ENCODE data around the gene TWIST1.

Gene TWIST1

DNA sequence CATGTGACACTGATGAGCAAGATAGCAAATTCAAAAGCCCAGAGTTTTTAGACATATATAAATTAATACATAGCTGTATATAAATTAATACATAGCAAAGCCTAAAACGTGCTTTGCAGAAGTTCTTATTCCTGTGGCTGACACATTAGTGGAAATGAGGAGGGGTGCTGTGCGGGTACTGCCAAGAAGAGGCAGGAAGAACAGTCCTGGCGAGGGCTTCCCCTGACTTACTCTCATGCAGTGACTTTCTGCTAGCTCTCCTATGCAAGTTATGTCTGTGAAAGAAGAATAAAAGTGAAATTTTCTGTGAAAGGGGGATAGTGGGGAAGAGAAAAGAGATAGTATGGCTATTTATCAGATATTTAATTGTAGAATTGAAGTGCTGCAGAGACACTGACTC lies 27.6 kb downstream of the TWIST1 start:
- Histone ChIP-seq H2AFZ (ENCODE audit: low read depth, low read length) (no peak overlapping the region), H4K20me1 (ENCODE audit: insufficient read depth, low read length) (no peaks in the 10 kb centered on the region), H3K4me3 (ENCODE audit: low read depth in 1 of 2, low read length in 2 of 2) (no peak overlapping the region), H3K9ac (ENCODE audit: low read depth, low read length) (no peak overlapping the region), H3K36me3 (ENCODE audit: insufficient read depth, low read length) (no peaks in the 10 kb centered on the region), H3K4me2 (ENCODE audit: insufficient read depth, low read length) (no peak overlapping the region), H3K27me3 (ENCODE audit: insufficient read depth, low read length, poor library complexity) (no peaks in the 10 kb centered on the region), H3K79me2 (ENCODE audit: insufficient read depth, low read length) (no peaks in the 10 kb centered on the region), H3K4me1 (ENCODE audit: insufficient read depth, low read length) (no peaks in the 10 kb centered on the region), H3K9me3 (ENCODE audit: insufficient read depth, low read length, severe bottlenecking) (no peaks in the 10 kb centered on the region), H3K27ac (ENCODE audit: low read length) (no peak overlapping the region)
- DNase-seq (no peak), ATAC-seq (ENCODE audit: insufficient read depth, low read depth) (no peak)
- TF ChIP-seq EZH2 (IDR thresholded peaks at IDR 0.05; ENCODE audit: borderline replicate concordance, low read depth, low read length, severe bottlenecking): no peak

- no peak overlapping the region for H3K27ac ChIP-seq (ENCODE audit: low read length)
- TF ChIP-seq EZH2 (IDR thresholded peaks at IDR 0.05; ENCODE audit: borderline replicate concordance, low read depth, low read length, severe bottlenecking): no peak
- TF ChIP-seq, protein P1, sequence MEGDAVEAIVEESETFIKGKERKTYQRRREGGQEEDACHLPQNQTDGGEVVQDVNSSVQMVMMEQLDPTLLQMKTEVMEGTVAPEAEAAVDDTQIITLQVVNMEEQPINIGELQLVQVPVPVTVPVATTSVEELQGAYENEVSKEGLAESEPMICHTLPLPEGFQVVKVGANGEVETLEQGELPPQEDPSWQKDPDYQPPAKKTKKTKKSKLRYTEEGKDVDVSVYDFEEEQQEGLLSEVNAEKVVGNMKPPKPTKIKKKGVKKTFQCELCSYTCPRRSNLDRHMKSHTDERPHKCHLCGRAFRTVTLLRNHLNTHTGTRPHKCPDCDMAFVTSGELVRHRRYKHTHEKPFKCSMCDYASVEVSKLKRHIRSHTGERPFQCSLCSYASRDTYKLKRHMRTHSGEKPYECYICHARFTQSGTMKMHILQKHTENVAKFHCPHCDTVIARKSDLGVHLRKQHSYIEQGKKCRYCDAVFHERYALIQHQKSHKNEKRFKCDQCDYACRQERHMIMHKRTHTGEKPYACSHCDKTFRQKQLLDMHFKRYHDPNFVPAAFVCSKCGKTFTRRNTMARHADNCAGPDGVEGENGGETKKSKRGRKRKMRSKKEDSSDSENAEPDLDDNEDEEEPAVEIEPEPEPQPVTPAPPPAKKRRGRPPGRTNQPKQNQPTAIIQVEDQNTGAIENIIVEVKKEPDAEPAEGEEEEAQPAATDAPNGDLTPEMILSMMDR (IDR thresholded peaks at IDR 0.05; ENCODE audit: borderline replicate concordance, extremely low read depth, low read length, poor library complexity, severe bottlenecking): no peak
- H3K27me3 ChIP-seq (ENCODE audit: insufficient read depth, low read length, poor library complexity): no peaks in the 10 kb centered on the region
- no peak overlapping the region for H3K4me2 ChIP-seq (ENCODE audit: insufficient read depth, low read length)
- no peaks in the 10 kb centered on the region for H3K9me3 ChIP-seq (ENCODE audit: insufficient read depth, low read length, severe bottlenecking)
- DNase-seq: no peak
- no peak overlapping the region for H2AFZ ChIP-seq (ENCODE audit: low read depth, low read length)
- no peaks in the 10 kb centered on the region for H4K20me1 ChIP-seq (ENCODE audit: insufficient read depth, low read length)
- no peak overlapping the region for H3K9ac ChIP-seq (ENCODE audit: low read depth, low read length)
- no peaks in the 10 kb centered on the region for H3K79me2 ChIP-seq (ENCODE audit: insufficient read depth, low read length)
- no peak overlapping the region for H3K4me3 ChIP-seq (ENCODE audit: low read depth in 1 of 2, low read length in 2 of 2)
- ATAC-seq (ENCODE audit: insufficient read depth, low read depth): no peak
- H3K4me1 ChIP-seq (ENCODE audit: insufficient read depth, low read length): no peaks in the 10 kb centered on the region
- H3K36me3 ChIP-seq (ENCODE audit: insufficient read depth, low read length): no peaks in the 10 kb centered on the region
Measured at GRCh38 chr7:19089378-19089777, 28.1 kb downstream of the TWIST1 start.

DNA sequence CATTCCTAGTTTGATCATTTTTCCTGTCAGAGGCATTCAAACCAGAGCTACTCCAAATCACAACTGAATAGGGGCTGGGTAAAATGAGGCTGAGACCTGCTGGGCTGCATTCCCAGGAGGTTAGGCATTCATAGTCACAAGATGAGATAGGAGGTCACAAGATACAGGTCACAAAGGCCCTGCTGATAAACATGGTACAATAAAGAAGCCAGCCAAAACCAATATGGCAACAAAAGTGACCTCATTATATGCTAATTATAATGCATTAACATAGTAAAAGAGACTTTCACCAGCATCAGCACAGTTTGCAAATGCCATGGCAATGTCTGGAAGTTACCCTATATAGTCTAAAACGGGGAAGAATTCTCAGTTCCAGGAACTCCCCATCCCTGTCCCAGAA lies 37.3 kb downstream of the TWIST1 start:
- no peaks in the 10 kb centered on the region for H4K20me1 ChIP-seq (ENCODE audit: insufficient read depth, low read length)
- no peaks in the 10 kb centered on the region for H3K36me3 ChIP-seq (ENCODE audit: insufficient read depth, low read length)
- no peak for ATAC-seq (ENCODE audit: insufficient read depth, low read depth)
- no peak overlapping the region for H3K9ac ChIP-seq (ENCODE audit: low read depth, low read length)
- no peak overlapping the region for H3K27ac ChIP-seq (ENCODE audit: low read length)
- no peak overlapping the region for H3K4me3 ChIP-seq (ENCODE audit: low read depth in 1 of 2, low read length in 2 of 2)
- DNase-seq: no peak
- no peaks in the 10 kb centered on the region for H3K4me1 ChIP-seq (ENCODE audit: insufficient read depth, low read length)
- H3K9me3 ChIP-seq (ENCODE audit: insufficient read depth, low read length, severe bottlenecking): no peaks in the 10 kb centered on the region
- no peaks in the 10 kb centered on the region for H3K79me2 ChIP-seq (ENCODE audit: insufficient read depth, low read length)
- H2AFZ ChIP-seq (ENCODE audit: low read depth, low read length): no peak overlapping the region
- TF ChIP-seq, protein P1 (IDR thresholded peaks at IDR 0.05; ENCODE audit: borderline replicate concordance, extremely low read depth, low read length, poor library complexity, severe bottlenecking): no peak
- TF ChIP-seq EZH2 (IDR thresholded peaks at IDR 0.05; ENCODE audit: borderline replicate concordance, low read depth, low read length, severe bottlenecking): no peak
- H3K4me2 ChIP-seq (ENCODE audit: insufficient read depth, low read length): no peak overlapping the region
- no peaks in the 10 kb centered on the region for H3K27me3 ChIP-seq (ENCODE audit: insufficient read depth, low read length, poor library complexity)

DNA sequence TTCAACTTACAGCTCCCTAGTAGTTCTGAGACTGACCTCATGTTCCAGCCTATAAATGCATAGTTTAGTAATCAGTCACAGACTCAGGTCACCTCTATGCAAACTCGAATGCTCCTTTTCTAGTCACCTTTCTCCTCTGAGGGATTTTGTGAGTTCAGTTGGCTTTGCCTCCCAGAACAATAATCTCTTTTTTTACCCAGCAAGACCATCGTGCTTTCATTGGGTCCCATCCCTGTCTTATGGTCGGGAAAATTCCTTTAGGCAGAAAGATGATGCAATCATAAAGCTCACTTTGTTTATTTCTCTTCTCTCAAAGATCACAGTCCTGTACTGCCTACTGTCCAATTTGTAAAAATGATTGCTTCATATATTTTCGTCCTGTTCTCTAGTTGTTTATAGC lies 38.4 kb downstream of the TWIST1 start:
- no peak overlapping the region for H3K4me3 ChIP-seq (ENCODE audit: low read depth in 1 of 2, low read length in 2 of 2)
- no peak for ATAC-seq (ENCODE audit: insufficient read depth, low read depth)
- H2AFZ ChIP-seq (ENCODE audit: low read depth, low read length): no peak overlapping the region
- H3K9me3 ChIP-seq (ENCODE audit: insufficient read depth, low read length, severe bottlenecking): no peaks in the 10 kb centered on the region
- H3K36me3 ChIP-seq (ENCODE audit: insufficient read depth, low read length): no peaks in the 10 kb centered on the region
- H3K4me1 ChIP-seq (ENCODE audit: insufficient read depth, low read length): no peaks in the 10 kb centered on the region
- TF ChIP-seq EZH2 (IDR thresholded peaks at IDR 0.05; ENCODE audit: borderline replicate concordance, low read depth, low read length, severe bottlenecking): no peak
- TF ChIP-seq, protein P1 (IDR thresholded peaks at IDR 0.05; ENCODE audit: borderline replicate concordance, extremely low read depth, low read length, poor library complexity, severe bottlenecking): no peak
- H3K9ac ChIP-seq (ENCODE audit: low read depth, low read length): no peak overlapping the region
- no peaks in the 10 kb centered on the region for H3K79me2 ChIP-seq (ENCODE audit: insufficient read depth, low read length)
- H3K27ac ChIP-seq (ENCODE audit: low read length): no peak overlapping the region
- no peak overlapping the region for H3K4me2 ChIP-seq (ENCODE audit: insufficient read depth, low read length)
- no peaks in the 10 kb centered on the region for H3K27me3 ChIP-seq (ENCODE audit: insufficient read depth, low read length, poor library complexity)
- DNase-seq: no peak
- no peaks in the 10 kb centered on the region for H4K20me1 ChIP-seq (ENCODE audit: insufficient read depth, low read length)
